Heart right ventricle (tissue), 16 donors: Measurements from ENCODE around the gene CHRM1. TPM values are rescaled to one million over a fixed set of nuclear protein-coding genes. Genes with fewer than 3 reads are reported as not detected.

ENCODE experiments used
- ATAC-seq, 8 donors: fragments of 200-7000 bp; cut with Tn5 transposase; one replicate each; pipeline ENCODE4 v1.9.1; 2020; ENCODE audit warnings: mild to moderate bottlenecking in 8 of 8, moderate library complexity in 8 of 8, moderate number of reproducible peaks in 1 of 8
- DNase-seq, 2 donors: peaks; one replicate each; pipeline ENCODE4 v3.0.0-alpha.2; 2020
- H3K27ac ChIP-seq, 10 donors: fragments of 200-600 bp; sonication (generic) in 2 of 10; one replicate each; pipeline versions ENCODE4 v1.5.0 to v1.8.0; 2020 to 2022; ENCODE audit warnings: mild to moderate bottlenecking in 3 of 10
- H3K27me3 ChIP-seq, 7 donors: fragments of 200-600 bp; one replicate each; pipeline ENCODE4 v1.8.0; 2021 to 2022; ENCODE audit warnings: mild to moderate bottlenecking in 2 of 7
- H3K36me3 ChIP-seq, 9 donors: fragments of 200-600 bp; sonication (generic) in 1 of 9; one replicate each; pipeline versions ENCODE4 v1.5.0 to v1.8.0; 2020 to 2022; ENCODE audit warnings: mild to moderate bottlenecking in 2 of 9
- H3K4me1 ChIP-seq, 9 donors: fragments of 200-600 bp; sonication (generic) in 1 of 9; one replicate each; pipeline versions ENCODE4 v1.5.0 to v1.8.0; 2020 to 2022; ENCODE audit warnings: mild to moderate bottlenecking in 4 of 9
- H3K4me3 ChIP-seq, 10 donors: fragments of 200-600 bp; sonication (generic) in 2 of 10; one replicate each; pipeline versions ENCODE4 v1.5.0 to v1.8.0; 2020 to 2022; ENCODE audit warnings: mild to moderate bottlenecking in 7 of 10, moderate library complexity in 2 of 10
- H3K9me3 ChIP-seq, 11 donors: fragments of 200-600 bp in 10 of 11; sonication (generic) in 2 of 11; one replicate each; pipeline versions ENCODE4 v1.5.0 to v1.8.0; 2013 to 2022; ENCODE audit warnings: mild to moderate bottlenecking in 2 of 11, control low read depth in 1 of 11, moderate library complexity in 1 of 11
- CTCF ChIP-seq, 9 donors: fragments of 200-600 bp; sonication (generic) in 2 of 9; IDR thresholded peaks; one replicate each; pipeline versions ENCODE4 v1.5.0 to v1.8.0; 2021 to 2022; ENCODE audit warnings: antibody characterized with exemption in 9 of 9, mild to moderate bottlenecking in 5 of 9, moderate library complexity in 1 of 9
- WGBS, 2 donors: extraction: QIAGEN DNeasy Blood & Tissue Kit; methylation state at CpG; one replicate each; pipeline ENCODE4 v1.1.7; 2013; ENCODE audit warnings: inconsistent platforms in 1 of 2; 5-methylcytosine and 5-hydroxymethylcytosine counted together
- intact Hi-C, 10 donors: fragments of 100-400 bp; cut with DNase I; formaldehyde crosslinking; loops; one replicate each; pipeline versions ENCODE4 v1.11.1 to v1.14.2; 2022
- polyA plus RNA-seq, 2 donors: library from polyadenylated mRNA; stranded (reverse); fragments of 200-250 nt; gene quantifications; one replicate each; pipeline ENCODE4 v1.2.3, GENCODE V29; 2013
- total RNA-seq, 10 donors: library from RNA; stranded (reverse); fragmentation: NEBNext Ultra II Directional in 3 of 10; extraction: Animal tissue kit (Norgen Biotek cat#: 25700) in 3 of 10; gene quantifications; one replicate each; pipeline versions ENCODE4 v1.2.1 to v1.2.4, GENCODE V29; 2021 to 2023
- donor health status: Arrhythmogenic right ventricular cardiomyopathy.
- donor health status: ischemic (EF 13 %, LVEDD 7.1; RV severe dilation, severe dysfunction).
- donor health status: healthy with polysubstance abuse.
- donor health status: DM: no; HTN: yes; CAD: no.
- donor health status: DM: no; HTN: no; CAD: no.
- donor health status: ischemic (EF 25% LVEDD 6.9; RV normal size, moderate dysfunction).
- donor health status: ischemic (EF 25% LVEDD 5.7; RV mildly dilated, moderate dysfunction).
- donor health status: healthy.
- donor health status: DM: yes; HTN: yes; CAD: no.
- donor health status: Ischemic cardiomyopathy.
- donor health status: ischemic (EF 35%, LVEDD 5.7; RV mildly dilated, moderate dysfunction).
- donor health status: nonischemic (EF 11% LVEDD 7.7; RV severe dilation, severe dysfunction).
- donor health status: DM: yes; HTN: yes; CAD: no.
- donor health status: PGD.
- donor health status: ischemic (EF 29% LVEDD 5.4; RV normal size, mild dysfunction).
- donor health status: nonischemic (EF 23%, LVEDD 6.1; RV moderate dilation, normal function).

CHRM1 gene
- total and polyA plus RNA-seq, 12 donors = not detected

DNA sequence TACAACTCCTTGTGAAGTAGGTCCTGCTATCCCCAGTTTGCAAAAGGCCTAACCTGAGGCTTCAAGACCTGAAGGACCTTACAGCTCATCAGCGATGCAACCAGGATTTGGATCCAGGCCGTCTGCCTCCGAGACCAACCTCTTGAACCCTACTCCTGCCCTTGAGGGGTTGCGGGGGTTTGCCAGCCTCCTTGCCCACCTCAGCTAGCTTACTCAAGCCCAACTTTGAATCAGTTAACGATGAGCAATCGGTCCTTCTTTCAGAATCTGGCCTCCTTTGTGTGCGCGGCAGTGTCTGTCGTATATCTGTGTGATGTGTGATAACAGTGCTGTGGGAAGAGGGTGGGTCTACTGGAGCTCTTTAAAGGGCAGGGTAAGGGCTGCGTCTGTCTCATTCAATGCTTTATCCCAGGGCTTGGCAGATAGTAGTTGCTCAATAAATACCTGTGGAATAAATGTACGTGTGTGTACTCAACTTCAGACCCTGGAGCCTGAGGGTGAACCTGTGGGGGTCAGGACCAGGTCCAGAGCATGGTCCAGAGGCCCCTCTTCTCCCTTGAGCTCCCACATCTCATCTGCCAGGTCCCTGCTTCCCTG lies 3.2 kb downstream of the CHRM1 start:
- 87 to 89% methylated on average over 11 of the region's 11 CpGs for WGBS, 2 donors
- Histone ChIP-seq H3K36me3 (no peaks in the 10 kb centered on the region), H3K4me3 (no peak overlapping the region), H3K4me1 (peaks cover 0 to 14% (median 0%) of the 10 kb centered on the region in 9 donors), H3K27me3 (peaks cover 0 to 28% (median 18%) of the 10 kb centered on the region in 7 donors), H3K27ac (no peak overlapping the region), H3K9me3 (no peaks in the 10 kb centered on the region)
- intact Hi-C loops = no loop called here
- ATAC-seq = no peak
- no peak for DNase-seq
- TF ChIP-seq CTCF (IDR thresholded peaks at IDR 0.05) = no peak

DNA sequence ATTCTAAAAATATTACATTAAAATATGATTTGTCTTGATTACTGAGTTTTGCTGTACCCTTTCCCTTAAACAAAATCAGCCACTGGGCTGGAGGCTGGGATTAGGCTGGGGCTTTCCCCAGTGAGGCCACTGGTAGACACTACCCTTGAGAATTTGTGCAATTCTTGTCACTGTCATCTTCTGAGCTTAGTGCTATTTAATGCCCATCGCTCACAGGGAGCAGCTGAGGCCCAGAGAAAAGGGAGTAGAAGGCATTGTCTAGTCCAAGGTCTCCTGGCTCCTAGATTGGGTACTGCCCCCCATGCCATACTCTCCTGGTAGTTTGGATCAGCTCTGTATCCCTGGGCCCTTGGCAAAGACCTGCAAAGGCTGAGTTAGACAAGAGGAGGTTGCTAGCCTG lies 6.7 kb downstream of the CHRM1 start:
- no peak for DNase-seq
- peaks cover 0 to 6% (median 3%) of the 10 kb centered on the region in 9 donors for H3K4me1 ChIP-seq
- H3K36me3 ChIP-seq = no peaks in the 10 kb centered on the region
- ATAC-seq = no peak
- H3K4me3 ChIP-seq = no peak overlapping the region
- H3K27ac ChIP-seq = no peak overlapping the region
- no peaks in the 10 kb centered on the region for H3K9me3 ChIP-seq
- intact Hi-C loops = no loop called here
- H3K27me3 ChIP-seq = no peaks in the 10 kb centered on the region
- WGBS, 2 donors = 80 to 89% methylated on average over 1 of the region's 1 CpG
- TF ChIP-seq CTCF (IDR thresholded peaks at IDR 0.05) = no peak

DNA sequence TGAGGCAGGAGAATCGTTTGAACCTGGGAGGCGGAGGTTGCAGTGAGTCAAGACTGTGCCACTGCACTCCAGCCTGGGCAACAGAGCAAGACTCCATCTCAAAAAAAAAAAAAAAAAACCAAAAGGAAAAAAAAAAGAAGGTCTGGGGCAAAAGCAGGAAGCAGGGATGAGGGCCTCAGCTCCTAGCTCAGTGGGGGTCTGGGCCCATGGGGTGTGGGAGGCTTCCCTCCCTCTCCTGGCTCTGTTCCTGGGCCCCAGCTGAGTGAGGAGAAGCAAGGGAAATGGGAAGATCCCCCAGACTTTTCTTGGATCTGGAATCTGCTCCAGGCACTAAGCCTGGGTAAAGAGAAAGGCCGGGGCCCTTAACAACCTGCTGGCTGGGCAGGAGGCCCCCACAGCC lies 8.9 kb downstream of the CHRM1 start:
- peaks cover 4 to 19% (median 12%) of the 10 kb centered on the region in 9 donors for H3K4me1 ChIP-seq
- 88 to 92% methylated on average over 3 of the region's 3 CpGs for WGBS, 2 donors
- no peak for TF ChIP-seq CTCF (IDR thresholded peaks at IDR 0.05)
- no peak overlapping the region for H3K27ac ChIP-seq
- H3K4me3 ChIP-seq = no peak overlapping the region
- no peaks in the 10 kb centered on the region for H3K9me3 ChIP-seq
- no peak for DNase-seq
- H3K27me3 ChIP-seq = no peaks in the 10 kb centered on the region
- H3K36me3 ChIP-seq = no peaks in the 10 kb centered on the region
- ATAC-seq = no peak
- intact Hi-C loops = no loop called here

GRCh38 chr11:62911137-62912130 lies 9.7 kb downstream of the CHRM1 start:
- intact Hi-C loops = loop anchor here in 1 of 10 donors (2.0 kb wide), 1 partner anchor 111 kb away; no protein-coding TSS in a partner anchor

More at GRCh38 chr11:62911137-62912130, 9.7 kb downstream of the CHRM1 start:
- no peak overlapping the region for H3K4me3 ChIP-seq
- no peaks in the 10 kb centered on the region for H3K9me3 ChIP-seq
- no peaks in the 10 kb centered on the region for H3K36me3 ChIP-seq
- H3K27me3 ChIP-seq = no peaks in the 10 kb centered on the region
- no peak for TF ChIP-seq CTCF (IDR thresholded peaks at IDR 0.05)
- peaks cover 4 to 24% (median 12%) of the 10 kb centered on the region in 9 donors for H3K4me1 ChIP-seq
- WGBS, 2 donors = 86 to 88% methylated on average over 14 of the region's 14 CpGs
- ATAC-seq (no peak), DNase-seq (no peak)
- H3K27ac ChIP-seq = no peak overlapping the region
